Adrenal gland (tissue), 12 donors: ENCODE results near the gene HNRNPA1L2. TPM values are rescaled to one million over a fixed set of nuclear protein-coding genes. Genes with fewer than 3 reads are reported as not detected.
A peak's percentile ranks its signal among the peaks of the same experiment; 100 is the strongest.

Experiments
- DNase-seq, 7 donors: peaks; one replicate each; pipeline ENCODE4 v3.0.0-alpha.2; 2019 to 2020
- H3K27ac ChIP-seq, 5 donors: fragments of 200-600 bp; sonication (generic) in 4 of 5; 1 replicate in 3 of 5; 2 replicates in 2 of 5; pipeline versions ENCODE4 v1.5.1 to v1.8.0; 2016 to 2020; ENCODE audit warnings: mild to moderate bottlenecking in 1 of 5
- H3K27me3 ChIP-seq: fragments of 200-600 bp; 2 replicates; pipeline ENCODE4 v1.8.0; 2021
- H3K36me3 ChIP-seq, 2 donors: fragments of 200-600 bp; replicated peaks in 1 of 2; 1 replicate in 1 of 2; 2 replicates in 1 of 2; pipeline versions ENCODE4 v1.5.1 to v1.8.0; 2018 to 2022
- H3K4me1 ChIP-seq, 2 donors: fragments of 200-600 bp; replicated peaks in 1 of 2; 1 replicate in 1 of 2; 2 replicates in 1 of 2; pipeline versions ENCODE4 v1.5.1 to v1.8.0; 2018 to 2021
- H3K4me3 ChIP-seq, 4 donors: fragments of 200-600 bp; sonication (generic) in 3 of 4; one replicate each; pipeline ENCODE4 v1.5.1; 2016 to 2018
- H3K9me3 ChIP-seq, 3 donors: fragments of 200-600 bp; sonication (generic) in 1 of 3; replicated peaks in 1 of 3; 1 replicate in 2 of 3; 2 replicates in 1 of 3; pipeline versions ENCODE4 v1.5.1 to v1.8.0; 2016 to 2021
- POLR2A ChIP-seq, 2 donors: fragments of 450-650 bp; IDR thresholded peaks; one replicate each; pipeline ENCODE4 v1.6.1; 2017; ENCODE audit warnings: antibody characterized with exemption in 2 of 2, mild to moderate bottlenecking in 2 of 2, moderate library complexity in 1 of 2
- WGBS, 4 donors: extraction: QIAGEN DNeasy Blood & Tissue Kit in 2 of 4; methylation state at CpG; one replicate each; pipeline versions ENCODE4 v1.1.5 to v1.1.7; 2013 to 2017; 5-methylcytosine and 5-hydroxymethylcytosine counted together
- intact Hi-C, 2 donors: fragments of 100-400 bp; cut with DNase I; formaldehyde crosslinking; loops; one replicate each; pipeline versions ENCODE4 v1.14.1 to v1.15.0; 2022 to 2023
- polyA plus RNA-seq, 3 donors: library from polyadenylated mRNA; stranded (reverse); fragments of 200-250 nt in 2 of 3; fragments of 350-450 nt in 1 of 3; fragmentation: Illumina TruSeq in 1 of 3; extraction: RNeasy Lipid Tissue Mini Kit (QIAGEN cat#74804) in 1 of 3; gene quantifications; one replicate each; pipeline ENCODE4 v1.2.3, GENCODE V29; 2013 to 2014
- total RNA-seq, 9 donors: library from RNA; depleted of rRNA in 4 of 9; stranded (reverse); fragments of >200 nt in 4 of 9; fragments of 120-200 nt in 1 of 9; fragmentation: NEBNext Ultra II Directional in 1 of 9; extraction: Animal tissue kit (Norgen Biotek cat#: 25700) in 1 of 9; gene quantifications; one replicate each; pipeline versions ENCODE4 v1.1.0 to v1.2.4, GENCODE V29; 2013 to 2023
- TF ChIP-seq, protein P1 (sequence below), 6 experiments: fragments of 450-650 bp in 4 of 6; fragments of 200-600 bp in 2 of 6; sonication (generic) in 1 of 6; IDR thresholded peaks; 1 replicate in 5 of 6; 2 replicates in 1 of 6; pipeline versions ENCODE4 v1.5.1 to v1.8.0; 2016 to 2021; ENCODE audit warnings: antibody characterized with exemption in 6 of 6, mild to moderate bottlenecking in 2 of 6, moderate library complexity in 1 of 6
- donor health status: healthy with polysubstance abuse.
- donor health status: Bipolar disorder and iron deficiency.
- donor health status: DM: yes; HTN: yes; CAD: no.
- donor health status: DM: no; HTN: no; CAD: no.
- donor health status: DM: no; HTN: no; CAD: no.
- donor health status: DM: yes; HTN: yes; CAD: no.

HNRNPA1L2 gene
- total and polyA plus RNA-seq, 12 donors, result 1.5 to 21.6 (median 5.2) TPM

DNA sequence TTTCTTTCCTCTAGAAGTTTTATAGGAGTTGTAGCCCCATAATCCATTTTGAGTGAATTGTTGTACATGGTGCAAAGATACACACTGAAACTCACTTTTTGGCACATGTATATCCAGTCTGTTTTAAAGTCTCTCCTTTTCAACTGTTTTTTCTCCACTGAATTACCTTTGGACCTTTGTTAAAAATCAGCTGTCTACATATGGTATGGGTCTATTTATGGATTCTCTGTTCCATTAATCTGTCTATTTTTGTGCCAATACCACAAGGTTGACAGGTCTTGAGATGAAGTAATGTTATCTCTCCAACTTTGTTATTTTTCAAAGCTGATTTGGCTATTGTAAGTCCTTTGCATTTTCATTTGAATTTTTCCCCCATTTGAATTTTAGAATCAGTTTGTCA, 4.7 kb downstream of the HNRNPA1L2 start:
- intact Hi-C loops, result no loop called here
- TF ChIP-seq, protein P1, sequence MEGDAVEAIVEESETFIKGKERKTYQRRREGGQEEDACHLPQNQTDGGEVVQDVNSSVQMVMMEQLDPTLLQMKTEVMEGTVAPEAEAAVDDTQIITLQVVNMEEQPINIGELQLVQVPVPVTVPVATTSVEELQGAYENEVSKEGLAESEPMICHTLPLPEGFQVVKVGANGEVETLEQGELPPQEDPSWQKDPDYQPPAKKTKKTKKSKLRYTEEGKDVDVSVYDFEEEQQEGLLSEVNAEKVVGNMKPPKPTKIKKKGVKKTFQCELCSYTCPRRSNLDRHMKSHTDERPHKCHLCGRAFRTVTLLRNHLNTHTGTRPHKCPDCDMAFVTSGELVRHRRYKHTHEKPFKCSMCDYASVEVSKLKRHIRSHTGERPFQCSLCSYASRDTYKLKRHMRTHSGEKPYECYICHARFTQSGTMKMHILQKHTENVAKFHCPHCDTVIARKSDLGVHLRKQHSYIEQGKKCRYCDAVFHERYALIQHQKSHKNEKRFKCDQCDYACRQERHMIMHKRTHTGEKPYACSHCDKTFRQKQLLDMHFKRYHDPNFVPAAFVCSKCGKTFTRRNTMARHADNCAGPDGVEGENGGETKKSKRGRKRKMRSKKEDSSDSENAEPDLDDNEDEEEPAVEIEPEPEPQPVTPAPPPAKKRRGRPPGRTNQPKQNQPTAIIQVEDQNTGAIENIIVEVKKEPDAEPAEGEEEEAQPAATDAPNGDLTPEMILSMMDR (IDR thresholded peaks at IDR 0.05), result no peak
- TF ChIP-seq POLR2A (IDR thresholded peaks at IDR 0.05), result no peak

DNA sequence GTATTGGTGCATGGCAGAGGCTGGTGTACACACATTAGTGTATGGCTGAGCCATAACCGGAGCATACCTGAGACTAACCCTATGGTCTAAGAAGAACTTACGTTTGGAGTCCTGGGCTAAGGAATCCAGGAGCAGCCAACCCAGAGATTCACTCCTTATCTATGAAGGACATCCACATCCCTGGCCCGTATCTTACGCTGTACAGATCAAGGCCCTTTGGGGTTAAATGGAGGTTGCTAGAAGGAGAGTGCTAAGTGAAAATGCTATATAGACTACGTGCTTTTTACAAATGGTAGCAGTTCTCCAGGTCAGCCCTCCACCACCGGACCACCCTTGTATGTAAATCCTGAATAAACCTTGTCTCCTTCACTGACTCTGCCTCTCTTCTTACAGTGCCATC, 8.5 kb downstream of the HNRNPA1L2 start:
- Histone ChIP-seq H3K9me3 (no peaks in the 10 kb centered on the region), H3K4me3 (peak overlapping the region in 2 of 4 donors; percentile 81 to 90), H3K27me3 (no peaks in the 10 kb centered on the region), H3K27ac (no peak overlapping the region), H3K4me1 (peaks cover 22 to 33% of the 10 kb centered on the region in 2 donors), H3K36me3 (no peaks in the 10 kb centered on the region)
- TF ChIP-seq, protein P1 (IDR thresholded peaks at IDR 0.05), result no peak
- 42 to 60% (median 55%) methylated on average over 6 of the region's 6 CpGs for WGBS, 4 donors
- intact Hi-C loops, result no loop called here
- no peak for DNase-seq

More for the DNA sequence above, 4.7 kb downstream of the HNRNPA1L2 start:
- no peak for DNase-seq
- H3K4me3 ChIP-seq, result no peak overlapping the region
- no peak overlapping the region for H3K27ac ChIP-seq
- peaks cover 11 to 13% of the 10 kb centered on the region in 2 donors for H3K4me1 ChIP-seq
- H3K36me3 ChIP-seq, result no peaks in the 10 kb centered on the region
- H3K9me3 ChIP-seq, result no peaks in the 10 kb centered on the region
- H3K27me3 ChIP-seq, result no peaks in the 10 kb centered on the region

DNA sequence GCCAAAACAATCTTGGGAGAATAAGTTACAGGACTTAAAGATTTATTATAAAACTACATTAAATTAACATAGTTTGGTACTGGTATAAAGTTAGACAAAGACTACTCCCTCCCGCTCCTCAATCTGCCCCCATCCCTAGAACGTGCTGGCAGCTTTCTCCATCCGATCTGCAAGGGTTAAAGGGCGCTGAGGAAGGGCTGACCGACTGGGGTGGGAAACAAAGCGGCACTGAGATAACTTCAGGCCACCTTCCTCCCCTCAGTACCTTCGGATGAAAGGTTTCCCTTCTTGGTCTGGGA, 9.6 kb downstream of the HNRNPA1L2 start:
- Histone ChIP-seq H3K9me3 (no peaks in the 10 kb centered on the region), H3K27me3 (no peaks in the 10 kb centered on the region), H3K4me3 (peak overlapping the region; percentile 47 to 90 (median 81)), H3K27ac (peak overlapping the region; percentile 93 to 98 (median 97)), H3K36me3 (no peaks in the 10 kb centered on the region), H3K4me1 (peaks cover 22 to 33% of the 10 kb centered on the region in 2 donors)
- intact Hi-C loops, result no loop called here
- TF ChIP-seq, protein P1 (IDR thresholded peaks at IDR 0.05), result no peak
- TF ChIP-seq POLR2A (IDR thresholded peaks at IDR 0.05), result no peak
- WGBS, 4 donors, result 0% methylated on average over 4 to 7 of the region's 7 CpGs
- DNase-seq, result no peak

DNA sequence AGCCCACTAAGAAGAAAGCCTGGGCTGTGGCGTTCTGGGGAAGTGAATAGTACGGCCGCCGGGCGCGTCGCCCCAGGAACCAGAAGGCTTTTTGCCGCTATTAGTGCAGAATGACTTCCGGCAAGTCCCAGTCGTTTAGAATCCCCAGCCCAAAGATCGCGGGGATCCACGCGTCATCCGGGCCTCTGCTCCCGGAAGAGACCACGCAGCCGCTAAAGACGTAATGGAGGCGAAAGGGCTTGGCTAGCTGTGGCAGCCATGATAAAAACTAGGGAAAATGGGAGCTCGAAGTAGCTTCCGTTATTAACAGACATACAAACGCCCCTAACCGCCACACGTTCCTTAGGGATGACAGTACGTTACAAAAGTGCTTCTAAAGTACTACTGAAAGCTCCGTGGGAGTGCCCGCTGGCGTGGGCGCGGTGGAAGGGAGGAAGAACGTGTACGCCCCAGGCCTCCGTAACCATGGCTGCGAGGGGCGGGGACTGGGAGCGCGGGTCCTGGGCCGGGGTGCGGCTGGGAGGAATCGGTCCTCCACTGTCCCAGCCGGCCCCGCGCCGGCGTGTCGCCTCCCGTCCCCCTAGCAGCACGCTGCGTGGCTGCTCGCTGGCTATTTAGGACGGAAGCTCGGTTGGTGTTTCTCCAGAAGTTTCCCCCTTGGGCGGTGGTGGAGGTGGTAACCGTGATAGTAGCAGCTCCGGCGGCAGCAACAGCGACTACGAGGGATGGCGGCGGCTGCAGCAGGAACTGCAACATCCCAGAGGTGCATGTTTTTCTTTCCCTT, 10.2 kb downstream of the HNRNPA1L2 start, which contains the start of gene SUGT1:
TSS of gene SUGT1 (plus strand) at position 641 of the 784 bp plus-strand sequence. CDS start at position 726, 85 bp downstream.
- no peaks in the 10 kb centered on the region for H3K9me3 ChIP-seq
- peak within 1 kb of the TSS; percentile 93 to 98 (median 97) for H3K27ac ChIP-seq
- intact Hi-C loops, result no loop called here
- WGBS, 4 donors, result 0 to 2% (median 0%) methylated on average over 25 to 61 of the region's 61 CpGs
- peaks cover 22 to 38% of the 10 kb centered on the region in 2 donors for H3K4me1 ChIP-seq
- DNase-seq, result peak; percentile 97 to 98 (median 98)
- TF ChIP-seq POLR2A (IDR thresholded peaks at IDR 0.05), result peak; percentile 84 to 92
- TF ChIP-seq, protein P1 (IDR thresholded peaks at IDR 0.05), result peak; percentile 58 to 88 (median 66)
- H3K4me3 ChIP-seq, result peak within 1 kb of the TSS; percentile 47 to 90 (median 81)
- H3K36me3 ChIP-seq, result no peaks in the 10 kb centered on the region
- no peaks in the 10 kb centered on the region for H3K27me3 ChIP-seq
